HepG2 (cell line): Measurements from ENCODE around the gene GLRX5. TPM values are rescaled to one million over a fixed set of nuclear protein-coding genes. Genes with fewer than 3 reads are reported as not detected.

Experiments used
- BRF2 ChIP-seq: sonication (generic); formaldehyde crosslinking; IDR thresholded peaks from 2 replicates; pipeline ENCODE4 v1.8.1; 2022; ENCODE audit warnings: mild to moderate bottlenecking, missing genetic modification reagents
- CCAR2 ChIP-seq: fragments of 200-400 bp; formaldehyde crosslinking; optimal IDR thresholded peaks from 2 replicates; pipeline ENCODE3; 2018; ENCODE audit warnings: low read depth, mild to moderate bottlenecking, low read length, moderate library complexity
- ETV5 ChIP-seq: IDR thresholded peaks from 2 replicates; pipeline ENCODE4 v1.6.1; 2018; ENCODE audit warnings: missing biosample characterization, missing genetic modification reagents, inconsistent platforms, borderline replicate concordance
- GTF3A ChIP-seq: sonication (generic); formaldehyde crosslinking; conservative IDR thresholded peaks from 2 replicates; pipeline ENCODE4 v1.4.0; 2020; ENCODE audit warnings: mild to moderate bottlenecking, missing genetic modification reagents
- HNF4A ChIP-seq: sonication (generic); formaldehyde crosslinking; IDR thresholded peaks from 2 replicates; pipeline ENCODE4 v1.4.0; 2020; ENCODE audit warnings: missing genetic modification reagents
- IKZF1 ChIP-seq: fragments of 450-650 bp; IDR thresholded peaks from 2 replicates; pipeline ENCODE4 v1.7.1; 2016
- MXD4 ChIP-seq: IDR thresholded peaks from 2 replicates; pipeline ENCODE4 v1.6.1; 2016; ENCODE audit warnings: mild to moderate bottlenecking, missing biosample characterization, missing genetic modification reagents
- NFKBIZ ChIP-seq: IDR thresholded peaks from 2 replicates; pipeline ENCODE4 v1.6.1; 2018; ENCODE audit warnings: missing genetic modification reagents, missing compliant biosample characterization
- NR2F6 ChIP-seq, 2 experiments: IDR thresholded peaks; 2 replicates each; pipeline ENCODE4 v1.6.1; 2016; ENCODE audit warnings: antibody characterized with exemption in 1 of 2, mild to moderate bottlenecking in 1 of 2
- POLR2A ChIP-seq, 2 experiments: IDR thresholded peaks; 2 replicates each; pipeline ENCODE4 v1.6.1; 2011; ENCODE audit warnings: low read depth in 2 of 2, low read length in 2 of 2, mild to moderate bottlenecking in 1 of 2, moderate library complexity in 1 of 2; ENCODE audit not compliant: insufficient read depth in 1 of 2
- RFX5 ChIP-seq: IDR thresholded peaks from 2 replicates; pipeline ENCODE4 v1.6.1; 2011; ENCODE audit warnings: low read depth, low read length, improper control_type of control experiment
- SALL2 ChIP-seq: sonication (generic); formaldehyde crosslinking; IDR thresholded peaks from 2 replicates; pipeline ENCODE4 v1.8.1; 2023; ENCODE audit warnings: mild to moderate bottlenecking, missing genetic modification reagents, inconsistent platforms
- STAT5B ChIP-seq: sonication (generic); formaldehyde crosslinking; IDR thresholded peaks from 2 replicates; pipeline ENCODE4 v1.4.0; 2020; ENCODE audit warnings: missing genetic modification reagents
- TRIM24 ChIP-seq: sonication (generic); formaldehyde crosslinking; IDR thresholded peaks from 2 replicates; pipeline ENCODE4 v1.8.0; 2022; ENCODE audit warnings: mild to moderate bottlenecking, missing genetic modification reagents
- ZBTB10 ChIP-seq: sonication (generic); formaldehyde crosslinking; IDR thresholded peaks from 2 replicates; pipeline ENCODE4 v1.4.0; 2020; ENCODE audit warnings: missing genetic modification reagents, borderline replicate concordance
- ZNF292 ChIP-seq: sonication (generic); formaldehyde crosslinking; IDR thresholded peaks from 2 replicates; pipeline ENCODE4 v1.8.1; 2022; ENCODE audit warnings: mild to moderate bottlenecking, low read depth, missing genetic modification reagents, borderline replicate concordance
- ZNF318 ChIP-seq: sonication (generic); formaldehyde crosslinking; IDR thresholded peaks from 2 replicates; pipeline ENCODE4 v1.4.0; 2020; ENCODE audit warnings: mild to moderate bottlenecking, missing genetic modification reagents
- ZNF607 ChIP-seq: sonication (generic); formaldehyde crosslinking; IDR thresholded peaks from 2 replicates; pipeline ENCODE4 v1.5.1; 2020; ENCODE audit warnings: missing genetic modification reagents, mild to moderate bottlenecking, borderline replicate concordance
- polyA plus RNA-seq, 8 experiments: library from polyadenylated mRNA; depleted of rRNA in 3 of 8; stranded (reverse) in 7 of 8; unstranded in 1 of 8; fragments of >200 nt; fragmentation: Illumina TruSeq in 4 of 8; extraction: Trizol in 4 of 8; gene quantifications; 2 replicates each; pipeline versions ENCODE4 v1.2.1 to v1.2.3, GENCODE V29; 2011 to 2016; ENCODE audit warnings: low read depth in 4 of 8, missing spikeins in 1 of 8, mixed read lengths in 1 of 8; ENCODE audit not compliant: insufficient read depth in 1 of 8
- total RNA-seq, 5 experiments: library from RNA; depleted of rRNA; stranded (reverse); fragments of >200 nt; fragmentation: Illumina TruSeq; extraction: Trizol; gene quantifications; 2 replicates each; pipeline ENCODE4 v1.2.3, GENCODE V29; 2016; ENCODE audit warnings: low read depth in 1 of 5

The GLRX5 gene
- total and polyA plus RNA-seq, 2 of the 13 experiments (the other 11 are each of a cell fraction or from before 2014, with no cell fraction given) = 122 to 146 TPM

- TF ChIP-seq NFKBIZ (CRISPR knock-in tag) (peak; percentile 92; the same call in 1 of the 2 replicates), ETV5 (CRISPR knock-in tag) (peak; percentile 81; the same call in 1 of the 2 replicates), NR2F6 (IDR thresholded peaks at IDR 0.05) (peak; percentile 92), NR2F6 (CRISPR knock-in tag; IDR thresholded peaks at IDR 0.05) (peak; percentile 93), ZBTB10 (CRISPR knock-in tag) (no peak), HNF4A (peak; percentile 91), IKZF1 (no peak), POLR2A (IDR thresholded peaks at IDR 0.05; ENCODE audit: insufficient read depth in 1 of 2, low read depth in 2 of 2, low read length in 2 of 2) (peak in 1 of 2 experiments; percentile 43; a peak in 2 of 4 replicates), ZNF292 (CRISPR knock-in tag) (peak; percentile 79; the same call in 1 of the 2 replicates), MXD4 (CRISPR knock-in tag) (peak; percentile 68; the same call in 1 of the 2 replicates), STAT5B (CRISPR knock-in tag) (no peak), ZNF318 (CRISPR knock-in tag) (no peak), GTF3A (CRISPR knock-in tag) (no peak), ZNF607 (CRISPR knock-in tag) (0 out of 2 replicates have a peak, but pooled peaks have one; percentile 0), CCAR2 (no peak), TRIM24 (CRISPR knock-in tag) (no peak), BRF2 (CRISPR knock-in tag) (0 out of 2 replicates have a peak, but pooled peaks have one; percentile 22), RFX5 (no peak), SALL2 (CRISPR knock-in tag) (peak; percentile 36; the same call in 1 of the 2 replicates)
Measured at GRCh38 chr14:95524706-95525512, 9.9 kb upstream of the GLRX5 start (continued).
